IPS-18a (cell line): ENCODE data around the gene RPL12.

Source experiments
- H3K27ac ChIP-seq: one replicate; pipeline ENCODE4 v1.5.1; 2013; ENCODE audit warnings: low read length
- H3K27me3 ChIP-seq: one replicate; pipeline ENCODE4 v1.6.1; 2013; ENCODE audit warnings: mild to moderate bottlenecking, low read length; ENCODE audit not compliant: control insufficient read depth, insufficient read depth
- H3K36me3 ChIP-seq: one replicate; pipeline ENCODE4 v1.6.1; 2013; ENCODE audit warnings: low read depth, low read length; ENCODE audit not compliant: control insufficient read depth
- H3K4me1 ChIP-seq: one replicate; pipeline ENCODE4 v1.6.1; 2013; ENCODE audit warnings: low read depth, low read length; ENCODE audit not compliant: control insufficient read depth
- H3K4me3 ChIP-seq: one replicate; pipeline ENCODE4 v1.5.1; 2013; ENCODE audit warnings: low read length
- H3K9ac ChIP-seq: one replicate; pipeline ENCODE4 v1.6.1; 2013; ENCODE audit warnings: mild to moderate bottlenecking, low read length, moderate library complexity
- H3K9me3 ChIP-seq: one replicate; pipeline ENCODE4 v1.6.1; 2013; ENCODE audit warnings: low read depth, low read length; ENCODE audit not compliant: control insufficient read depth

RPL12 gene

DNA sequence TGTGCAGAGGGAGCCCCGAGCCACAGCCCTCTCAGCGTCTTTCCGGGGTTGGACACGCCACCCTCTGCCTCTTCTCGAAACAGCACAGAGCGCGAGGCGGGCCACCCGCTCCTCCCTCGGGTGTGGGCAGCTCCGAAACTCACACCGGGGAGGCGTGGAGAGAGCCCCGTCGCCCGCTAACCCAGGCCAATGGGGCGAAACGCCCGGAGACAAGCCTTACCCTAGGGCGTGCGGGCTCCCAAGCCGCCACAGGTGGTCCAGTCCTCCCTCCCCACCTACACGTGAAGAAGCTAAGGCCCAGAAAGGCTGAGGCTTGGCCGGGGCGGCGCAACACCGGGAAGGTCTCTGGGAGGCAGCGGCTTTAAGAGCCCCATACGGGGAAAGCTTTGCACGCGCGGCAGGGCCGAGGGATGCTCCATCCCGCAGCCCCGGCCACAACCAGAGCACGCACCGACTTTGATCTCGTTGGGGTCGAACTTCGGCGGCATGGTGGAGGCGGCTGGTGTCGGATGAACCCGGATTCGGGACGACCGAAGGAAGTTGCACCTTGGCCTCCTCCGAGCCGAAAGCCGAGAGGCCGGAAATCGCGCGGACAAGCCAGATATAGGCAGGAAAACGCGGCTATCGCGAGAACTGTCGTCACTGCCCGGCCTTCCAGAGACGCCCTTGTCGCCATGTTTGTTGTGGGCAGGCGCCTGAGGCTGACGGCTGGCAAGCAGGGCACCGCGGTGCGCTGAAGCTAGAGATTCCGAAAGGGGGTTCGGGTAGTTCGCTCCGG, at the start of gene RPL12, which contains the start of gene LRSAM1:
Gene RPL12, minus strand, starts transcription at position 577 of the 778 bp plus-strand sequence. Its CDS starts 89 bp downstream, at position 488.
Gene LRSAM1, plus strand, starts transcription at position 681 of the 778 bp plus-strand sequence. CDS start 3,018 bp downstream, outside the sequence.
- H3K9ac ChIP-seq = peak within 1 kb of the TSS; percentile 95
- no peaks in the 10 kb centered on the region for H3K27me3 ChIP-seq
- peak within 1 kb of the TSS; percentile 73 for H3K27ac ChIP-seq
- H3K36me3 ChIP-seq = peaks cover 46% of the 10 kb centered on the region
- peak within 1 kb of the TSS; percentile 85 for H3K4me3 ChIP-seq
- no peaks in the 10 kb centered on the region for H3K9me3 ChIP-seq
- H3K4me1 ChIP-seq = no peaks in the 10 kb centered on the region

GRCh38 chr9:127500862-127501261, 49.7 kb upstream of the RPL12 start:
- Histone ChIP-seq H3K27ac (no peak overlapping the region), H3K4me1 (no peaks in the 10 kb centered on the region), H3K9me3 (no peaks in the 10 kb centered on the region), H3K9ac (no peak overlapping the region), H3K36me3 (peaks cover 9% of the 10 kb centered on the region), H3K27me3 (no peaks in the 10 kb centered on the region), H3K4me3 (no peak overlapping the region)

DNA sequence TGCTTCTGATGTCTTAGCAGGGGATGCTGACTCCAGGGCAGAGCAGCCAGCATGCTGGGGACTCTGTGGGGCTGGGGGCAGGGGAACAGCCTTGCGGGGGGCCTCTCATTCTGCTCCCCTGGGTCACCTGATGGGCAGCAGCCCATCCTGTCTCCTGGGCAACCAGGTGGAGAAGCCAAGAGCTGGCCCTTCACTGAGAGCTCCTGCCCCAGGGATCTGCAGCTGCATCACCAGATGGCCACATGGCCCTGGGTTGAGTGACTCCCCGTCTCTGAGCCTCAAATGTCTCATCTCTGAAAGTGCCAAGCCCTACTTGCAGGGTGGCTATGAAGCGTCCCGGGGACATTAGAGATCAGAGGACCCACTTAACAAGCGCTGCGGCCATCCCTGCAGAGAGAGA, 49.2 kb upstream of the RPL12 start:
- Histone ChIP-seq H3K4me1 (no peaks in the 10 kb centered on the region), H3K4me3 (no peak overlapping the region), H3K9me3 (no peaks in the 10 kb centered on the region), H3K27ac (no peak overlapping the region), H3K36me3 (peaks cover 9% of the 10 kb centered on the region), H3K9ac (no peak overlapping the region), H3K27me3 (no peaks in the 10 kb centered on the region)

- no peaks in the 10 kb centered on the region for H3K9me3 ChIP-seq
- H3K36me3 ChIP-seq = peaks cover 13% of the 10 kb centered on the region
- H3K27me3 ChIP-seq = no peaks in the 10 kb centered on the region
- H3K4me3 ChIP-seq = no peak overlapping the region
- no peak overlapping the region for H3K9ac ChIP-seq
- H3K4me1 ChIP-seq = no peaks in the 10 kb centered on the region
- no peak overlapping the region for H3K27ac ChIP-seq
Observed at GRCh38 chr9:127498298-127498697, 47.1 kb upstream of the RPL12 start.

- H3K9ac ChIP-seq = no peak overlapping the region
- H3K27ac ChIP-seq = no peak overlapping the region
- H3K4me1 ChIP-seq = no peaks in the 10 kb centered on the region
- H3K27me3 ChIP-seq = no peaks in the 10 kb centered on the region
- peaks cover 13% of the 10 kb centered on the region for H3K36me3 ChIP-seq
- no peak overlapping the region for H3K4me3 ChIP-seq
- H3K9me3 ChIP-seq = no peaks in the 10 kb centered on the region
Observed at GRCh38 chr9:127497656-127498290, 46.6 kb upstream of the RPL12 start.

GRCh38 chr9:127496974-127497373, 45.8 kb upstream of the RPL12 start:
- peaks cover 13% of the 10 kb centered on the region for H3K36me3 ChIP-seq

DNA sequence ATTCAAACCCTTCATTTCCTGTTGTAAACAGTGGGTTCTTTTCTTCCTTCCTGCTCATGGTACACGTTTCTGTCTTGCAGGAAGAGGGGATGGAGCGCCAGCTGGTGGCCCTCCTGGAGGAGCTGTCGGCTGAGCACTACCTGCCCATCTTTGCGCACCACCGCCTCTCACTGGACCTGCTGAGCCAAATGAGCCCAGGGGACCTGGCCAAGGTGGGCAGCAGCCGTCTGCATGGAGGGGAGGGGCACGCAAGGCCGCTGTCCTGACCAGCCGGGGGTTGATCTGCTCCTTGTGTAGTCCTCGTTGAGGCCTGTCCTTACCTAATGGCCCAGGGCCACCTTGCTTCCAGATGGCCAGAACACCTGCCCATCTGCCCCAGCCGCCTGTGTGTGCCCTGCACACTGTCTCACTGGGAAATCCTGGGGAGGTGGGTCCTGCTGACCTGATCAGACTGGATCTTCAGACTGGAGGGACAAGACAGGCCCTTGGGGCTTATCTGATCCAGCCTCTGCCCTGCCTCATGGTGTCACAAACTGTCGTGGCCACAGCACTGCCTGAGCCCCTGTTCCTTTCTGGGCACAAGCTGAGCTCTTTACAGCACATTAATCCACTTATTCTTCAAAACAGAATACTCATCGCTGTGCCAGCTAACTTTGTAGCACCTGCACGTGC, 44.8 kb upstream of the RPL12 start:
- Histone ChIP-seq H3K36me3 (peaks cover 13% of the 10 kb centered on the region), H3K4me3 (no peak overlapping the region), H3K9me3 (no peaks in the 10 kb centered on the region), H3K4me1 (no peaks in the 10 kb centered on the region), H3K27ac (no peak overlapping the region), H3K27me3 (no peaks in the 10 kb centered on the region), H3K9ac (no peak overlapping the region)

More at GRCh38 chr9:127496974-127497373, 45.8 kb upstream of the RPL12 start:
- no peaks in the 10 kb centered on the region for H3K4me1 ChIP-seq
- no peak overlapping the region for H3K27ac ChIP-seq
- no peak overlapping the region for H3K9ac ChIP-seq
- no peaks in the 10 kb centered on the region for H3K9me3 ChIP-seq
- H3K27me3 ChIP-seq = no peaks in the 10 kb centered on the region
- no peak overlapping the region for H3K4me3 ChIP-seq

- Histone ChIP-seq H3K36me3 (peaks cover 13% of the 10 kb centered on the region), H3K27me3 (no peaks in the 10 kb centered on the region), H3K4me1 (no peaks in the 10 kb centered on the region), H3K4me3 (no peak overlapping the region), H3K9ac (no peak overlapping the region), H3K27ac (no peak overlapping the region), H3K9me3 (no peaks in the 10 kb centered on the region)
Observed at GRCh38 chr9:127494304-127494702, 43.1 kb upstream of the RPL12 start.

DNA sequence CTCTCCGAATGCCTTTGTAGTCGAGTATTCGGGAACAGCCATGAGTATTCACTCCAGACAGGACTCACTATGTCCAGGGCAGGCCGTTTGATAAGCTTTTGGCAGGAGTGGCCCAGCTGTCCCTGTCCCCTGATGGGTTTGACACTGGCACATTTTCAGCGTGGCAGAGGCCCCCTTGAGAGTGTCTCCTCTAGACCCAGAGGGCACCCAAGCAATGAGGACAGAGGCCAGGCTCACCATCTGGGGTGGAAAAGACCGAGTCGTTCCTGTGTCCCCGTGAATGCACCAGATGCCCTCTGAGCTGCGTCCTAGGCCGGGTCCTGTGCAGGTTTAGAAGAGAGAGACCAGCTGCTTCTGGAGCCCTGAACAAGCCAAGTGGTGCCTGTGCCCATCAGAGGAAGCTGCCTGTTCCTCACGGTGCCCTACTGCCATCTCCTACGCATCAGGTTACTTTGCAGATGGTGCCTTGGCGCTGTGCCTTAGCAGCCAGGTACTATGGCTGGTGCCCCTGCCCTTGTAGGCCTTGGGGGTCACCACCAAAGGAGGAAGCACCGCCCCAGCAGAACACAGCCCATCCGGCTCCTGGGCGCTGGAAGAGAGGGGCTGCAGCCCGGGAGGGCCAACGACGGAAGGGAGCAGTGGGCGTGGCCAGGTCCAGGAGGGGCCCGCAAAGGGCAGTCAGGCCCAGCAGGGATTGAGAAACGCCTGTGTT, 42.5 kb upstream of the RPL12 start:
- Histone ChIP-seq H3K9me3 (no peaks in the 10 kb centered on the region), H3K36me3 (peaks cover 13% of the 10 kb centered on the region), H3K4me1 (no peaks in the 10 kb centered on the region), H3K9ac (no peak overlapping the region), H3K27me3 (no peaks in the 10 kb centered on the region), H3K27ac (no peak overlapping the region), H3K4me3 (no peak overlapping the region)

- Histone ChIP-seq H3K4me3 (no peak overlapping the region), H3K4me1 (no peaks in the 10 kb centered on the region), H3K9ac (no peak overlapping the region), H3K27ac (no peak overlapping the region), H3K27me3 (no peaks in the 10 kb centered on the region), H3K36me3 (peaks cover 13% of the 10 kb centered on the region), H3K9me3 (no peaks in the 10 kb centered on the region)
Observed at GRCh38 chr9:127492616-127493015, 41.4 kb upstream of the RPL12 start.

GRCh38 chr9:127491516-127491915, 40.3 kb upstream of the RPL12 start:
- Histone ChIP-seq H3K27ac (no peak overlapping the region), H3K4me1 (no peaks in the 10 kb centered on the region), H3K27me3 (no peaks in the 10 kb centered on the region), H3K9me3 (no peaks in the 10 kb centered on the region), H3K4me3 (no peak overlapping the region), H3K9ac (no peak overlapping the region), H3K36me3 (peaks cover 6% of the 10 kb centered on the region)
